HG02571 (cell line): ENCODE measurements around the gene GCN1.

Source experiments
- ATAC-seq: cut with Tn5 transposase; IDR thresholded peaks from one replicate; pipeline ENCODE4 v1.9.1; 2021; ENCODE audit warnings: mild to moderate bottlenecking, moderate library complexity; ENCODE audit not compliant: unreplicated experiment

GCN1 gene

DNA sequence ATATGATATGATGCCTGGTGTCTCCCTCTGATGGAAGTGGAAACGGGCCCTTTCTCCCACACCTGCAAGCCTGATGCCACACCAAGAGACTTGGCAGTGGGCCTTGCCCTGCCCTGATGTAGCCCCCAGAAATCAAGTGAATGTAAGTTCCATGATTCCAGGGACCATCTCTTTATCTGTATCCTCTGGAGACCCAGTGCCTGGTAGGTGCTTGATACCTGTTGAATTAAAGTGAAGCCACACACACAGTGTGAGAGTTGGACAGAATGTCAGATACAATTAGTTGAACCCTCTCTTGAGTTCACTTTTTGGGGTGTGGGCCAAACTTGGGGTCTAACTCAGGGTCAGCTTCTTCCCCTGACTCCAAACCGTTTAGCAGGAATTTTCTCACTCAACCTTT, 73.2 kb downstream of the GCN1 start:
- no peak for ATAC-seq

DNA sequence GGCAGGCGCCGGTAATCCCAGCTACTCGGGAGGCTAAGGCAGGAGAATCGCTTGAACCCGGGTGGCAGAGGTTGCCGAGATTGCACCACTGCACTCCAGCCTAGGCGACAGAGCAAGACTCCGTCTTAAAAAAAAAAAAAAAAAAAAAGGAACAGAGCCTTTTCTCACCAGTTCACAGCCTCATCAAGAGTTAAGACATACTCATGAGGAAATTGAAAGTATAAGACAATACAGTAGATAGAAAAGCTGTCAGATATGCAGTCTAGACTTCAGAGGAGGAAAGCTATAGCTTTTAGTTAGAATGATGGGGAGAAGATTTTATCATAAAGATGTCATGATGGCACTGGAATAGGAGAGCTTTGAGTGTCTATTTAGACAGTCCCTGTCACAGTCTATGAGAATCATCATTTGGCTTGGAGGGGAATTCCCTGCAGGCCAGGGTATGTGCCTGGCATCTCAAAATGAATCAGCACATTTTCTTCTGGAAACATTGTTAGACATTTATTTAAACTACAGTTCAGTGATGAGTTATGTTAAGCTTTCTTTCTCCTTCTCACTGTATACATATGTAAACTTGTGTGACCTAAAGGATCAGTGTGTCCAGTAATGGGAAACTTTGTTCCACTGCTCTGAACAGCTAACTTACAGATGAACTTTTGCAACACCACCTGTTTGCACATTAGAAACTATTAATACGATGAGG, 75.1 kb downstream of the GCN1 start:
- ATAC-seq: no peak

- no peak for ATAC-seq
Observed at GRCh38 chr12:120118321-120119061, 76.0 kb downstream of the GCN1 start.

DNA sequence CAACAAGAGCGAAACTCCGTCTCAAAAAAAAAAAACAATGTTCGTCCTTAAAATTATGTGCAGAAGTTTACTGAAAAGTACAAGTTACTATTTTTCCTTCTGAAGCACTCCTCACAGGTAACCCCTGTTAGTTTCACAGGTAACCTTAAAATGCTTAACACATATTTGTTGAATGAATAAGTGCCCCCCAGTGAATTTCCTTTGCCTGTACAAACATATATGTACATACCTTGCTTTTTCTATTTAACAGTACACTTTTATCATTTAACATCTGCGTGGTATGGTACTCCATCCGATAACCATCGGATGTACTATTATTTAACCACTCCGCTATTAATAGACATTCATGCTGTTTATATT, 76.6 kb downstream of the GCN1 start:
- ATAC-seq: no peak

DNA sequence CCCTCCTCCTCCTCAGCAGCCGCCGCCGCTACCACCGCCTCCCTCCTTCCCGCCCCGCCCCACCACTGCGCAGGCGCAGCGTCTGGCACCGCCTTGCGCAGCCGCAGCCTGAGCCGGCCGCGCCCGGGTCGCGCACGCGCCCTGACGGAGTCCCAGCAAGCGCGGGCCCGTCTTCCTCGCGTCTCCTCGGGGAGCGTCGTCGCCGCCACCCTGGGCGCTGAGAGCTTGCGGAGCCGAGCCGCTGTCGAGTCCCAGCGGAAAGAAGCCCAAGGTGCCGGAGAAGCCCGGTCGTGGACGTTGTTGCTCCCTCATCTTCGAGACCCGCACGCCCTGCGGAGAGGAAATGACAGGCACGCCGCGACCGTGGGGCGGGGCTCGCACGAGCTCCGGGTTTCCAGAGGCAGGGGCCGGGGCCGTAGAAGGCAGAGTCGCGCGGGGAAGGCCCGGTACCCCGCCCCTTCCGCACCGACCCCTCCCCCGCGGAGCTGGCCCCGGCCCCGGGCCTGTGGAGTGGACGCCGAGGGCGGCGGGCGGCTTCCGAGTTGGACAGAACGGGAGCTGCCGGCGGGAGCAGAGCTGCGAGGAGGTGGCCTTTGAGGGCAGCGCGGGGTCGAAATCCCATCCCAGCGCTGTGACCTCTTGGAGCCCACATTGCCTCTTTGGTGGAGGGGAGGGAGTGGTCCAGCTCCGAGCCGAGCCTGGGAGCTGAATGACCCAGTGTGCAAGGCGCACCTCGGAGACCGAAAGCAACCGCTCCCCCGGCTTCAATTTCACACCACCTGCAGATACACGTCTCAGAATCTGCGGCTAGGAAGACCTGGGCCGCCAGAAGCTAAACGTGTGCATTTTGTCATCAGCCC, 77.5 kb downstream of the GCN1 start:
- ATAC-seq: peak; percentile 49

GRCh38 chr12:120116441-120116791, 78.1 kb downstream of the GCN1 start, which contains the start of gene RAB35:
RAB35 (minus strand) TSS chr12:120116753; CDS start chr12:120116650, 103 bp downstream.
- ATAC-seq: no peak

DNA sequence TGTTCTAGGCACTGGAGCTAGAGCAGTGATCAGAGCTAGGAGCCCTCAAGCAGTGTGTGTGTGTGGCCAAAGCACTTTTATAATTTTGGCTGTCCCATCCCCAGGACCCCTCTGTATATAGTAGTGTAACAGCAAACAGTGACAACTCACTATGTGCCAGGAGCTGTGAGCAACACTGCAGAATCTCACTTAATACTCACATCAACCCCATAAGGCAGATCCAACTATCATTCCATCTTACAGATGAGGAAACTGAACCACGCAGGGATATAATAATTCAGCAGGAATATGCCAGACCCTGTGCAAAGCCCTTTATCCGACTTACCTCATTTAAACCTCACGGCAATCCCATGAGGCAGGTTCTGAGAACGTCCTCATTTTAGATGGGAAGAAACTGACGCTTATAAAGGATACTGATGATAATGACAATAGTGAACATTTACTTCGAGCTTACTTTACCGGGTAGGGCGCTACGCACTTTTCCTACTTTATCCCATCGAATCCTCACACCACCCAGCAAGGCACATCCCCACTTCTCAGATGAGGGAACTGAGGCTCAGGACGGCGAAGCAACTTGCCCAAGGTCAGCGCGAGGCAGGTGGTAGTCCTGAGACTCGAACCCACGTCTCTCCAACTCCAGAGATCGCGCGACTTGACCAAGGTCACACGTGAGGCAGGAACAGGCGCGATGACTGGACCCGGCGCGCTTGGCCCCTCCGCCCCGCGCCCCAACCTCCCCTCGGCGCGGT, 78.6 kb downstream of the GCN1 start:
- ATAC-seq: no peak

DNA sequence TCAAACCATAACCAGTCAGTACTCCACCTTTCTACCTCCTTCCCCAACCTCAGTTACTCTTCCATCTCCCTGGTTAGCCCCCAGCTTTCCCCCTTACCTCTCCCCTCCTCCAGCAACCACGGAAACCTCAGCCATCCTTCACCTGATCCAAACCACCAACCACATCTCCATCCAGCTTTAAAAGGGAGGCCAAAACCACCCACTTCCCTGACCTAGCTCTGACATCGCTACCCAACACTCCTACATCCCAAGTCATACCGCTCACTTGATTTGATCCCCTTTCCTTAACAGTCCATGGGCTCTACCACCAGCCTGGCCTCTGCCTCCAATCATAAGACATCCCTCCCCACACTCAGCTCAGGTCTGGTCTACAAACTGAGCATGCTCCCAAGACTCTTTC, 79.4 kb downstream of the GCN1 start:
- no peak for ATAC-seq

GRCh38 chr12:120110550-120111501, 83.7 kb downstream of the GCN1 start:
- peak; percentile 72 for ATAC-seq

DNA sequence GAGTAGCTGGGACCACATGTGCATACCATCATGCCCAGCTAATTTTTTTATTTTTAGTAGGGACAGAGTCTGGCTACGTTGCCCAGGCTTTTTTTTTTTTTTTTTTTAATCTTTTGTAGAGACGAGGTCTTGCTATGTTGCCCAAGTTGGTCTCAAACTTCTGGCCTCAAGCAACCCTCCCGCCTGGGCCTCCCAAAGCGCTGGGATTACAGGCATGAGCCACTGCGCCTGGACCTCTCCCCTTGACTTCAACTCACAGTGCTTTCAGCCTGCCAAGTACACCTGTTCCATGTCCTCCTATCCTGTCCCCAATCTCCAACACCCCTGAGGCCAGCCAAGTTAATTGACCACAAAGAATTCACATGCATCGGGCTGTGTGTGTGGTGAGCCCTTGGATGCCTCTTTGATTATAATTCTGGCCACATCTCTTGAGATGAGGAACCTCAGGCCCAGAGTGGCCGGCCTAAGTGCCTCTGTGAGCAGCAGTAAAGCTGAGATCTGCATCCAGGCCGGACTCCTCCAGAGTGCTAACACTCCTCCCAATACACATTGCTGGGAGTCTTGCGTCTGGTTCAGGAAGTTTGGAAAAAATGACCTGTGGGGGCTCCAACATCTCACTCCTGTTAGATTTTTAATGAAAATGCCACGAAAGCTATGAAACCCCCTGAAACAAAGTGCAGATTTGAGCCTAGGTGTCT, 84.8 kb downstream of the GCN1 start:
- ATAC-seq: no peak

DNA sequence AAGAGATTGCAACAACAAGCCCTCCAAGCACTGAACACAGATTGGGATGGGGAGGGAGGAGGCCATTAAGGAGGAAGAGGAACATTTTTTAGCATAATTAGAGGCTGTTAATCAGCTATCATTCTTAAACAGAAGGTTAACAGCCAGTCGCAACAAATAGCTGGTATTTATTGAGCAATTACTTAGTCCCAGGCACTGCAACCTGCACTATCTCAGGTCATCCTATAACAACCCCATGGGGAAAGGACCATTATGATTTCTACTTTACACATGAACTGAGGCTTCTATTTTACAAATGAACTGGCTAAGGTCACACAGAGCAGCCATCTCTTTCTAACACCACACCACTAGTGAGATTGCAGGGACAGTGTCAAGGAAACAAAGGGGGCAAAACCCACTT, 88.4 kb downstream of the GCN1 start:
- no peak for ATAC-seq

- ATAC-seq: no peak
Observed at GRCh38 chr12:120103371-120103770, 91.1 kb downstream of the GCN1 start.

DNA sequence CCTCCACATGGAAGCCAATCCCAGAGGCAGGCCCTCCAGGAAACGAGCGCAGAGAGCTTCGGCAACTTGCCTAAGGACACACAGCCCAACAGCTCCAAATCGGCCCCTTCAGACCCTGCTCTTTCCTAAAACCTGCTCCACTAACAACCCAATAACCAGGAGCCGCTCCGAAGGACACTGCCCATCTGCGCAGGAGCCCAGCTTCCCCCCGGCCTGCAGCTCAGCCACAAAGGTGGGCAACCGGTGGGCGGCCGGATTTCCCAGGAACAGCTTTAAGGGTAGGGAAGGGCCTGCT, 91.5 kb downstream of the GCN1 start:
- ATAC-seq: no peak

DNA sequence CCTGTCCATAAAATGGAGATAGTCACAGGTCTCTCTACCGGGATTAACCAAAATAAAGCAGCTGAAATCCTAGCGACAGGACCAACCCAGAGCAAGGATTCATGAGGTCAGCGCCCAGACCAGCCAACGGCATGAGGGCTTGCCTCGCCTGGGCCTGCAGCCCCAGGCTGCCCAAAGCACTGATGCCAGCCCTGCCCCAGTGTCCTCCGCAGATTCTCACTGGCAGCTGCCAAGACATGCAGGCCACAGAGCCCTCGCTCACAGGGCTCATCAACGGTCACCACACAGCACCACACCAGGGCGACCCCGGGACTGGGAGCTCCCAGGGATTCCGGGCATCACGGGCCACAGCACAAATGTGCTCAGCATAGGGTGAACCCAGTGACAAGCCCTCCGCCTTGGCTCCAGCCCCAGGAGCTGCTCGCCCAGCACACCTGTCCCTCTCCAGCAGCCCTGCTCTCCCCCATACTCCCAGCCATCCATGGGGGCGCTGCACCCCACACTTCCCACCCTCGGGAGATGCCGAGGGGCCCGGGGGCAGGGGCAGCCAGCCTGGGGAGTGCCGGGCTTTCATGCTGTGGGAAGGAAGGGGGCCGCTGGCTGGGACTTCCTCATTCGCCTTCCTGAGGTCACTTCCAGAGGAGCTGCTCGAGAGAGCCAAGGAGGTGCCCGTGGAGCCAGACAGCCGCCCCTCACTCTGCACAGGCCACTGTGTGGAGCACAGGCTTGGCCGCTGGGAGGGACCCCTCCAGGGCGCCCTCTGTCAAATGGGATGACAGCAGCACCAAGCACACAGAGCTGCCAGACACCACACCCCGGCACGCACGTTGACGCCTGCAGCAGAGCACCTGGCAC, 92.1 kb downstream of the GCN1 start:
- no peak for ATAC-seq

DNA sequence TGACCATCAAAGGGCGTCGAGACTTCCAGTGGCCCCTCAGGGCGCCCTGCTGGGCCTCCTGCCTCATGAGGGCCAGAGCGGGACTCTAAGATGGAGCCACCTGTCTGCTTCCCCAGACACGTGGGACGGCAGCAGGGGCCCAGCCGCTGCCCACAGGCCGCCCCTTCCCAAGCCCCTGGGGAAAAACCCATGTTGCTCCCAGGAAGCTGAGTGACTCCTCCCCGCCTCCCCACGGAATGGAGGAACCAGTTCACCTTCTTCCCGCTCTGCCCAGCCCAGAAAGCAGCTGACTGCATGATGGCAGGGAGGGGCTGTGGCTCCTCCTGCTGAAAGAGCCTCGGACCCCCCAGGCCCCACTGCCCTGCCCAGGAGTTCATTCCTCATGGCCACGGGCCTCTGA, 92.9 kb downstream of the GCN1 start:
- ATAC-seq: no peak

DNA sequence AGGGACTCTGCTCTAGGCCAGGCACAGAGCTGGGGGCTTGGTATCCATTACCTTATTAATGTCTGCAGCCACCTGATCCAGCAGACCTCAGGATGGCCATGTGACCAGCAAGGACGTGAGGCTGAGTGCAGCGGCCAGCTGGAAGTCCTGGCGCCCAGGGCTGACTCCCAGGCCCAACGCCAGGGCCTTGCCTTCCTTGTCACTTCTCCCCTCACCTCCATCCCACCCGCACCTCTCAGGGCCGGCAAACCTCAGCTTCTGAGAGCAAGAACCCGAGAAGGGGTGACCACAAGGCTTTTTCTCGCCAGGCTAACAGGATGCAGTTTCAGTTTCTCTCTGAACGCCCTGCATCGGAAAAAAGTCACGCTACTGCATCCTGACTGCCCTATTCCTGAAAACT, 93.3 kb downstream of the GCN1 start:
- ATAC-seq: no peak

GRCh38 chr12:120100630-120101029, 93.9 kb downstream of the GCN1 start:
- ATAC-seq: no peak

DNA sequence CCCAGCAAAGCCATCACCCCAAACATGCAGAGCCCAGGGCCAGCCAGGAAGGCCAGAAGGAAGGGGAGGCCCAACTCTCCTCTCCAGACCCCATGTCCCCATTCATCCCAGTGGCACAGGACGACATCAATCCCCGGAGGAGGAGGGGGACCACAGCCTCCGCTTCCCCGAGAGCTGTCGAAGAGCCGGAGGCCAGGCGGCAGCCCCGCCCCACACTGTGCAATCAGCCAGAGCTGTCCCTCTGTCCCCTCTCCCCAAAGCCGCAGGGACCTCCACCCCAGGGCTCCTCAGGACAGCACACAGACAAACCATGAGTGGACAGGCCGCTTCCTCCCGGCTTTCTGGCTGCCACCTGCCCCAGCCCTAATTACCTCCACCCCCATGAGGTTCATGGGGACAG, 94.8 kb downstream of the GCN1 start:
- ATAC-seq: no peak
